Activated naive CD8-positive, alpha-beta T cell treated with anti-CD3 and anti-CD28 coated beads, Interleukin-2, amount 10 ng/mL, durations not matched to agents 7 days and 5 days (primary cell): ENCODE measurements around the gene FMO1. TPM values are rescaled to one million over a fixed set of nuclear protein-coding genes. Genes with fewer than 3 reads are reported as not detected.

ENCODE experiments used
- ATAC-seq: fragments of 150-1000 bp; cut with Tn5 transposase; one replicate; pipeline ENCODE4 v1.10.0; 2021; ENCODE audit warnings: low read depth, moderate library complexity
- POLR2A ChIA-PET: fragments of 350-600 bp; sonication (Branson Sonifier 250); formaldehyde crosslinking; loops from one replicate; lab custom pipeline; 2021; ENCODE audit warnings: antibody characterized with exemption; lab: Charles Lee
- DNase-seq: peaks from one replicate; pipeline ENCODE4 v3.0.0; 2021
- H3K27ac Mint-ChIP-seq: one replicate; pipeline ENCODE4 v1.8.0; 2022; ENCODE audit warnings: mild to moderate bottlenecking, mixed read lengths
- H3K27me3 Mint-ChIP-seq: one replicate; pipeline ENCODE4 v1.8.0; 2022; ENCODE audit warnings: mild to moderate bottlenecking, moderate library complexity, mixed read lengths
- H3K36me3 Mint-ChIP-seq: one replicate; pipeline ENCODE4 v1.8.0; 2021; ENCODE audit warnings: mild to moderate bottlenecking, mixed read lengths
- H3K4me1 Mint-ChIP-seq: one replicate; pipeline ENCODE4 v1.8.0; 2021; ENCODE audit warnings: mixed read lengths
- H3K4me3 Mint-ChIP-seq: one replicate; pipeline ENCODE4 v1.8.0; 2022; ENCODE audit warnings: mild to moderate bottlenecking, moderate library complexity, mixed read lengths
- H3K9me3 Mint-ChIP-seq: one replicate; pipeline ENCODE4 v1.8.0; 2021; ENCODE audit warnings: mixed read lengths
- total RNA-seq, 2 experiments: library from RNA; stranded (reverse); gene quantifications; one replicate each; pipeline ENCODE4 v1.2.3, GENCODE V29; 2021

Gene FMO1
- total RNA-seq, 2 experiments from 2014 or later: not detected

GRCh38 chr1:171311771-171312558, 63.7 kb downstream of the FMO1 start:
- Mint-ChIP-seq H3K9me3 (no peaks in the 10 kb centered on the region), H3K4me3 (no peak overlapping the region), H3K4me1 (peaks cover 10% of the 10 kb centered on the region), H3K27ac (no peak overlapping the region), H3K27me3 (no peaks in the 10 kb centered on the region), H3K36me3 (no peaks in the 10 kb centered on the region)
- POLR2A ChIA-PET: no interaction called here
- no peak for DNase-seq
- no peak for ATAC-seq

- no peaks in the 10 kb centered on the region for H3K36me3 Mint-ChIP-seq
- ATAC-seq (no peak), DNase-seq (no peak)
- peak overlapping the region; percentile 32 for H3K4me3 Mint-ChIP-seq
- peak overlapping the region; percentile 73 for H3K27ac Mint-ChIP-seq
- peaks cover 10% of the 10 kb centered on the region for H3K4me1 Mint-ChIP-seq
- H3K9me3 Mint-ChIP-seq: no peaks in the 10 kb centered on the region
- H3K27me3 Mint-ChIP-seq: no peaks in the 10 kb centered on the region
- POLR2A ChIA-PET: interaction anchor here (0.6 to 0.9 kb wide), 3 partner anchors 64 to 1219 kb away, joined by 3 to 5 read pairs (median 3); no protein-coding TSS in a partner anchor
Measured at GRCh38 chr1:171313319-171313834, 65.1 kb downstream of the FMO1 start.

GRCh38 chr1:171313835-171314320, 65.6 kb downstream of the FMO1 start, which contains the start of gene FMO4:
Gene FMO4, plus strand, starts transcription at chr1:171314183. Its CDS starts 5,643 bp downstream, at chr1:171319826.
- Mint-ChIP-seq H3K4me3 (peak within 1 kb of the TSS; percentile 77), H3K27ac (peak within 1 kb of the TSS; percentile 73), H3K9me3 (no peaks in the 10 kb centered on the region), H3K36me3 (no peaks in the 10 kb centered on the region), H3K27me3 (no peaks in the 10 kb centered on the region), H3K4me1 (peaks cover 10% of the 10 kb centered on the region)
- DNase-seq (peak; percentile 41), ATAC-seq (peak; percentile 100)
- POLR2A ChIA-PET: interaction anchor here (0.6 to 0.9 kb wide), 3 partner anchors 65 to 1219 kb away, joined by 3 to 5 read pairs (median 3); no protein-coding TSS in a partner anchor

GRCh38 chr1:171329251-171329650, 81.0 kb downstream of the FMO1 start:
- no peaks in the 10 kb centered on the region for H3K9me3 Mint-ChIP-seq
- POLR2A ChIA-PET: no interaction called here
- DNase-seq (no peak), ATAC-seq (no peak)
- H3K27ac Mint-ChIP-seq: no peak overlapping the region
- no peaks in the 10 kb centered on the region for H3K27me3 Mint-ChIP-seq
- H3K4me3 Mint-ChIP-seq: no peak overlapping the region
- no peaks in the 10 kb centered on the region for H3K36me3 Mint-ChIP-seq
- no peaks in the 10 kb centered on the region for H3K4me1 Mint-ChIP-seq

- Mint-ChIP-seq H3K36me3 (no peaks in the 10 kb centered on the region), H3K9me3 (no peaks in the 10 kb centered on the region), H3K27ac (no peak overlapping the region), H3K4me3 (no peak overlapping the region), H3K27me3 (no peaks in the 10 kb centered on the region), H3K4me1 (no peaks in the 10 kb centered on the region)
- POLR2A ChIA-PET: no interaction called here
- ATAC-seq (no peak), DNase-seq (no peak)
Measured at GRCh38 chr1:171334024-171334640, 85.8 kb downstream of the FMO1 start.

Other genes starting within 250 kb of the FMO1 start
- not detected for gene FMO3, start 157.6 kb upstream of the FMO1 start, total RNA-seq
- gene FMO2, start 63.2 kb upstream of the FMO1 start, total RNA-seq: not detected
- 1 to 10 TPM; 2.6 to 3.5 TPM for gene FMO4, start 65.7 kb downstream of the FMO1 start, total RNA-seq
- 100 to 1,000 TPM; 246 to 258 TPM for gene PRRC2C, start 237.0 kb downstream of the FMO1 start, total RNA-seq